ENCODE measurements around the gene NDRG4. TPM values are rescaled to one million over a fixed set of nuclear protein-coding genes. Genes with fewer than 3 reads are reported as not detected.

NDRG4 gene
- total RNA-seq, 2 donors from 2014 or later: 2.2 to 11.0 TPM

DNA sequence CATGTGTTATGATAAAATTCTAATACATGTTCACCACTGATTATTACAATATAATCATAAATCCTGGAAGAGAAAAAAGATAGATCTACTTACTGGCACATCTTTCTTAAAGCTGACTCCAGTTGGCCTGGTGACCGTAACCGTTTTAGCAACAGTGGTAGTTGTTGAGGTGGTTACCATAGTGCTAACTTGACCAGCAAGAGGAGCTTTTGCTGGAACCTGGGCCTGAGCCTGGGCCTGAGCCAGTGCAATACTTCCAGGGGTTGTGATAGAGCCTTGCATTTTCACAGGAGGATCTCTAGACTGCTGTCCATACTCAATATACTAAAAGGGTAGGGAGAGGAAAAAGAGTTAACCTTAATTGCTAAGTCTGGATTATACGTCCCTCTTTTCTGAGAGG lies 51.6 kb downstream of the NDRG4 start:
- no peaks in the 10 kb centered on the region for H3K4me1 ChIP-seq (ENCODE audit: control insufficient read depth in 1 of 2, low read depth in 2 of 2)
- H3K27me3 ChIP-seq (replicated peaks; ENCODE audit: insufficient read depth): no peaks in the 10 kb centered on the region
- DNase-seq (ENCODE audit: low spot score) (no peak), ATAC-seq (ENCODE audit: insufficient number of reproducible peaks, low FRiP score, low read depth) (no peak)
- no peak overlapping the region for H3K4me3 ChIP-seq
- no peak for TF ChIP-seq CTCF (IDR thresholded peaks at IDR 0.05)
- H3K36me3 ChIP-seq: peaks cover 44% of the 10 kb centered on the region
- no peak overlapping the region for H3K27ac ChIP-seq
- H3K9me3 ChIP-seq: no peaks in the 10 kb centered on the region

GRCh38 chr16:58556678-58557077 lies 56.7 kb downstream of the NDRG4 start:
- Histone ChIP-seq H3K27ac (no peak overlapping the region), H3K4me3 (no peak overlapping the region), H3K27me3 (replicated peaks; ENCODE audit: insufficient read depth) (no peaks in the 10 kb centered on the region), H3K36me3 (peaks cover 42% of the 10 kb centered on the region), H3K9me3 (no peaks in the 10 kb centered on the region), H3K4me1 (ENCODE audit: control insufficient read depth in 1 of 2, low read depth in 2 of 2) (no peaks in the 10 kb centered on the region)
- ATAC-seq (ENCODE audit: insufficient number of reproducible peaks, low FRiP score, low read depth) (no peak), DNase-seq (ENCODE audit: low spot score) (no peak)
- no peak for TF ChIP-seq CTCF (IDR thresholded peaks at IDR 0.05)

Other genes with a start within 250 kb of the NDRG4 start
- gene PRSS54, start 205.1 kb upstream of the NDRG4 start, total RNA-seq: not detected
- gene GINS3, start 107.7 kb upstream of the NDRG4 start, total RNA-seq: 1 to 10 TPM; 1.1 to 1.3 TPM
- gene SETD6, start 15.4 kb downstream of the NDRG4 start, total RNA-seq: 10 to 100 TPM; 19.2 to 47.3 TPM
- 100 to 1,000 TPM in 1 of 2 donors, 10 to 100 TPM in 1; 54.8 to 112 TPM for gene CNOT1, start 129.7 kb downstream of the NDRG4 start, total RNA-seq
- gene SLC38A7, start 184.6 kb downstream of the NDRG4 start, total RNA-seq: 10 to 100 TPM; 12.0 to 19.5 TPM
- gene GOT2, start 234.2 kb downstream of the NDRG4 start, total RNA-seq: 10 to 100 TPM; 29.3 to 51.6 TPM

Data from thoracic aorta (tissue), 2 donors.